Hematopoietic multipotent progenitor cell treated with erythropoietin and hydrocortisone succinate and interleukin-3 and kit ligand, for 15 days (in vitro differentiated cells): Measurements from ENCODE around the gene OLIG1.

Experiments
- DNase-seq: peaks from one replicate; pipeline ENCODE4 v3.0.0-alpha.2; 2015; ENCODE audit warnings: low spot score

The OLIG1 gene, protein sequence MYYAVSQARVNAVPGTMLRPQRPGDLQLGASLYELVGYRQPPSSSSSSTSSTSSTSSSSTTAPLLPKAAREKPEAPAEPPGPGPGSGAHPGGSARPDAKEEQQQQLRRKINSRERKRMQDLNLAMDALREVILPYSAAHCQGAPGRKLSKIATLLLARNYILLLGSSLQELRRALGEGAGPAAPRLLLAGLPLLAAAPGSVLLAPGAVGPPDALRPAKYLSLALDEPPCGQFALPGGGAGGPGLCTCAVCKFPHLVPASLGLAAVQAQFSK

DNA sequence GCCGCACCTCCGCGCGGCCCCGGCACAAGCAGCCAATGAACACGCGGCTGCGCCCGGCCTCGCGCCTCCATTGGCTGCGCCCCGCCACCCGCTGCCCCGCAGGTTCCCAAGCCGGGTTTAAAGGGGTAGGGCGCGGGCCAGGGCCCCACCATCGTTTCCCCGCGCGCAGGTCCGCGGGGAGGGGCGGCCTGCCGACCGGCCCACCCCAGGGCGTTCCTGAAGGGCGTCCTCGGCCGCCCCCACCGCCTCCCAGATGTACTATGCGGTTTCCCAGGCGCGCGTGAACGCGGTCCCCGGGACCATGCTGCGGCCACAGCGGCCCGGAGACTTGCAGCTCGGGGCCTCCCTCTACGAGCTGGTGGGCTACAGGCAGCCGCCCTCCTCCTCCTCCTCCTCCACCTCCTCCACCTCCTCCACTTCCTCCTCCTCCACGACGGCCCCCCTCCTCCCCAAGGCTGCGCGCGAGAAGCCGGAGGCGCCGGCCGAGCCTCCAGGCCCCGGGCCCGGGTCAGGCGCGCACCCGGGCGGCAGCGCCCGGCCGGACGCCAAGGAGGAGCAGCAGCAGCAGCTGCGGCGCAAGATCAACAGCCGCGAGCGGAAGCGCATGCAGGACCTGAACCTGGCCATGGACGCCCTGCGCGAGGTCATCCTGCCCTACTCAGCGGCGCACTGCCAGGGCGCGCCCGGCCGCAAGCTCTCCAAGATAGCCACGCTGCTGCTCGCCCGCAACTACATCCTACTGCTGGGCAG is at the start of gene OLIG1:
Gene OLIG1 (plus strand): TSS at position 148 of the 750 bp plus-strand sequence. CDS start 106 bp downstream, at position 254.
- peak; percentile 73 for DNase-seq

DNA sequence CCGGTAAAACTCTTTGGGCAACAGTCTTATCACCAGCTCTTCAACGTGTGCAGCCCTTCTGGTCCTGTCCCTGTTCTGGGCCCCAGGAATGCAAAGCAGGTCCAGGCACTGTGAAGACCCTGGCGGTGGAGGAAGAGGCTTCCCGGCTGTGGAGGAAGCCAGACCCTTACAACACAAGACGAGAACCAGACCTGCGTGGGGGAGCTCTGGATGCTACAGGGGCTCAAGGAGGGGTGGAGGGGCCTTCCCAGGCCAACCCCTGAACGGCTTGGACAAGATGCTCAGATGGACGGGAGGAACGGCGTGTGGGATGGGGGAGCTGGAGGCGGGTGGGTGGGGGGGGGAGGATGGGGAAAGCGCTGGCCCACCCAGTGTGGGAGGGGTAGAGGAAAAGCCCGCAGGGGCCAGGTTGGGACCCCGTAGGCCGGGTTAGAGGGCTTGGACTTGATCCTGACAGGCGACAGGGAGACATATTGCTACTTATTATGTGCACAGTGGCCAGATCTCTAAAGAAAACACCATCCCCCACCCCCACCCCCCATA is 49.3 kb upstream of the OLIG1 start:
- no peak for DNase-seq

DNA sequence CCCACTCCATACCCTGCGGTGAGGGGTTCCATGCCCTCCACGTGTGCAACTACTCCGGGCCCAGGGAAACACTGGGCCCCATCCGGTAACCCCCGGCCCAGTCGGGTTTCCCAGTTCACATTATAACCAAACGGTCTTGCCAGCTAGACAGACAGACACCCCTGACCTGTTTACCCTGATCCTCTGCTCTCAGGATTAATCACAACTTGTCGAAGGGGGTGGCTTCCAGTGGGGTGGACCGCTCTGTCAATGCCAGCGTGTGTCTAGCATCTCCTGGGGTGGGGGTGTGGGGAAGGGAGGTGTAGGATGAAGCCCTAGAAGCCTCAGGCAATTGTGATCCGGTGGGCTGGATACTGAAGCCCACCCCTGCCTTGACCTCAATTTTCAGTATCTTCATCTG is 48.8 kb upstream of the OLIG1 start:
- no peak for DNase-seq

DNA sequence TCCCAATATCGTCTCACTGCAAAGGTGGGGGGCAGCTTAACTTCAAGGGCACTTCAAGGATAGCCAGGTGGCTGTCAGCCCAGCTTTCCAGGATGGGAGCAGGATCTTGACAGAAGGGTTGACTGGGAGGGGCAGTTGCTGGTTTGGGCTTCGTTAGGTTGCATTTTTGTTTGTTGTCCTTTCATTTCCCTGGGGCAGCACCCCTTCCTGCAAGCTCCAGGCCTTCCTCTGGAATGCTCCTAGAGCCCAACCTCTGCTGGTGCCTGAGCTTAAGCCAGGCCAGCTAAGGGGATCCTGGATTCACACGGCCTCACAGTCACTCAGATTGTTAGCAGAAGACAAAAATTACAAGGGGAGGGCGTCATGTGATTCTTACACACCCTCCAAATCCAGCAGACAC is 48.3 kb upstream of the OLIG1 start:
- no peak for DNase-seq

DNA sequence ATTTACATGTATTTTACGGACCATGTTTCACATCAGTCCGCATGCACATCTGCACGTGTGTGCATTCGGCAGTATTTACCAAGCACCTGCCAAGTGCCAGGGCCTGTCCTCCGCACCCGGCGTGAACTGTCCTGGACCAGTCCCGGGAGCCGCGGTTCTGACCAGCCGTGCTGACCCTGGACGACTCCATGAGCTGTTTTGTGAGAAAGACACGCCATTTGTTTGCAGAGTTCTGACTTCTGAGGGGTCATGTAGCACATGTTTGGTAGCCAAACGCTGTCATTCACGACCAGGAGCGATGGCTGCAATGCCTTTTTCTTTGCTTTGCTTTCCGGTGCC is 47.5 kb upstream of the OLIG1 start:
- DNase-seq: no peak

DNA sequence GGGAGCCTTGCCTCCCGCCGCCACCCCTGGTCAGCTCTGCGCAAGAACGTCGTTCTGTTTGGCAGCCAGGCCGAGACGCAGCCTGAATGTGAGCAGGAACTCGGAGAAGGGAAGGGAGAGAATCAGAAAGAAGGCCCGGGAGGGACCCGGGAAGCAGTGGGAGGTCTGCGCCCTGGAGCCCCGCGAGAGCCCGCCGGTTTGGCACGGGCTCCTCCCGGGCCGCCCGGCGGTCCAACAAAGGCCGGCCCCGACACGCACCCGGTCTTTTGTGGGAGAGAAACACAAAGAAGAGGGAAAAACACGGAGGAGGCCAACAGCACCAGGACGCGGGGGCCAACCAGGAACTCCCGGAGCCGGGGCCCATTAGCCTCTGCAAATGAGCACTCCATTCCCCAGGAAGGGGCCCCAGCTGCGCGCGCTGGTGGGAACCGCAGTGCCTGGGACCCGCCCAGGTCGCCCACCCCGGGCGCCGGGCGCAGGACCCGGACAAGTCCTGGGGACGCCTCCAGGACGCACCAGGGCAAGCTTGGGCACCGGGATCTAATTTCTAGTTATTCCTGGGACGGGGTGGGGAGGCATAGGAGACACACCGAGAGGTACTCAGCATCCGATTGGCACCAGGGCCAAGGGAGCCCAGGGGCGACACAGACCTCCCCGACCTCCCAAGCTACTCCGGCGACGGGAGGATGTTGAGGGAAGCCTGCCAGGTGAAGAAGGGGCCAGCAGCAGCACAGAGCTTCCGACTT is 46.9 kb upstream of the OLIG1 start:
- no peak for DNase-seq

DNA sequence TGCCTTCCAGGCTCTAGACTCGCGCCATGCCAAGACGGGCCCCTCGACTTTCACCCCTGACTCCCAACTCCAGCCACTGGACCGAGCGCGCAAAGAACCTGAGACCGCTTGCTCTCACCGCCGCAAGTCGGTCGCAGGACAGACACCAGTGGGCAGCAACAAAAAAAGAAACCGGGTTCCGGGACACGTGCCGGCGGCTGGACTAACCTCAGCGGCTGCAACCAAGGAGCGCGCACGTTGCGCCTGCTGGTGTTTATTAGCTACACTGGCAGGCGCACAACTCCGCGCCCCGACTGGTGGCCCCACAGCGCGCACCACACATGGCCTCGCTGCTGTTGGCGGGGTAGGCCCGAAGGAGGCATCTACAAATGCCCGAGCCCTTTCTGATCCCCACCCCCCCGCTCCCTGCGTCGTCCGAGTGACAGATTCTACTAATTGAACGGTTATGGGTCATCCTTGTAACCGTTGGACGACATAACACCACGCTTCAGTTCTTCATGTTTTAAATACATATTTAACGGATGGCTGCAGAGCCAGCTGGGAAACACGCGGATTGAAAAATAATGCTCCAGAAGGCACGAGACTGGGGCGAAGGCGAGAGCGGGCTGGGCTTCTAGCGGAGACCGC is 46.3 kb upstream of the OLIG1 start:
- no peak for DNase-seq

DNA sequence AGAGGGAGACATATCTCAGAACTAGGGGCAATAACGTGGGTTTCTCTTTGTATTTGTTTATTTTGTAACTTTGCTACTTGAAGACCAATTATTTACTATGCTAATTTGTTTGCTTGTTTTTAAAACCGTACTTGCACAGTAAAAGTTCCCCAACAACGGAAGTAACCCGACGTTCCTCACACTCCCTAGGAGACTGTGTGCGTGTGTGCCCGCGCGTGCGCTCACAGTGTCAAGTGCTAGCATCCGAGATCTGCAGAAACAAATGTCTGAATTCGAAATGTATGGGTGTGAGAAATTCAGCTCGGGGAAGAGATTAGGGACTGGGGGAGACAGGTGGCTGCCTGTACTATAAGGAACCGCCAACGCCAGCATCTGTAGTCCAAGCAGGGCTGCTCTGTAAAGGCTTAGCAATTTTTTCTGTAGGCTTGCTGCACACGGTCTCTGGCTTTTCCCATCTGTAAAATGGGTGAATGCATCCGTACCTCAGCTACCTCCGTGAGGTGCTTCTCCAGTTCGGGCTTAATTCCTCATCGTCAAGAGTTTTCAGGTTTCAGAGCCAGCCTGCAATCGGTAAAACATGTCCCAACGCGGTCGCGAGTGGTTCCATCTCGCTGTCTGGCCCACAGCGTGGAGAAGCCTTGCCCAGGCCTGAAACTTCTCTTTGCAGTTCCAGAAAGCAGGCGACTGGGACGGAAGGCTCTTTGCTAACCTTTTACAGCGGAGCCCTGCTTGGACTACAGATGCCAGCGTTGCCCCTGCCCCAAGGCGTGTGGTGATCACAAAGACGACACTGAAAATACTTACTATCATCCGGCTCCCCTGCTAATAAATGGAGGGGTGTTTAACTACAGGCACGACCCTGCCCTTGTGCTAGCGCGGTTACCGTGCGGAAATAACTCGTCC is 45.5 kb upstream of the OLIG1 start:
- DNase-seq: no peak

DNA sequence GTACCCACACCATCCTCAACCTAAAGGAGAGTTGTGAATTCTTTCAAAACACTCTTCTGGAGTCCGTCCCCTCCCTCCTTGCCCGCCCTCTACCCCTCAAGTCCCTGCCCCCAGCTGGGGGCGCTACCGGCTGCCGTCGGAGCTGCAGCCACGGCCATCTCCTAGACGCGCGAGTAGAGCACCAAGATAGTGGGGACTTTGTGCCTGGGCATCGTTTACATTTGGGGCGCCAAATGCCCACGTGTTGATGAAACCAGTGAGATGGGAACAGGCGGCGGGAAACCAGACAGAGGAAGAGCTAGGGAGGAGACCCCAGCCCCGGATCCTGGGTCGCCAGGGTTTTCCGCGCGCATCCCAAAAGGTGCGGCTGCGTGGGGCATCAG is 44.8 kb upstream of the OLIG1 start:
- peak; percentile 13 for DNase-seq

DNA sequence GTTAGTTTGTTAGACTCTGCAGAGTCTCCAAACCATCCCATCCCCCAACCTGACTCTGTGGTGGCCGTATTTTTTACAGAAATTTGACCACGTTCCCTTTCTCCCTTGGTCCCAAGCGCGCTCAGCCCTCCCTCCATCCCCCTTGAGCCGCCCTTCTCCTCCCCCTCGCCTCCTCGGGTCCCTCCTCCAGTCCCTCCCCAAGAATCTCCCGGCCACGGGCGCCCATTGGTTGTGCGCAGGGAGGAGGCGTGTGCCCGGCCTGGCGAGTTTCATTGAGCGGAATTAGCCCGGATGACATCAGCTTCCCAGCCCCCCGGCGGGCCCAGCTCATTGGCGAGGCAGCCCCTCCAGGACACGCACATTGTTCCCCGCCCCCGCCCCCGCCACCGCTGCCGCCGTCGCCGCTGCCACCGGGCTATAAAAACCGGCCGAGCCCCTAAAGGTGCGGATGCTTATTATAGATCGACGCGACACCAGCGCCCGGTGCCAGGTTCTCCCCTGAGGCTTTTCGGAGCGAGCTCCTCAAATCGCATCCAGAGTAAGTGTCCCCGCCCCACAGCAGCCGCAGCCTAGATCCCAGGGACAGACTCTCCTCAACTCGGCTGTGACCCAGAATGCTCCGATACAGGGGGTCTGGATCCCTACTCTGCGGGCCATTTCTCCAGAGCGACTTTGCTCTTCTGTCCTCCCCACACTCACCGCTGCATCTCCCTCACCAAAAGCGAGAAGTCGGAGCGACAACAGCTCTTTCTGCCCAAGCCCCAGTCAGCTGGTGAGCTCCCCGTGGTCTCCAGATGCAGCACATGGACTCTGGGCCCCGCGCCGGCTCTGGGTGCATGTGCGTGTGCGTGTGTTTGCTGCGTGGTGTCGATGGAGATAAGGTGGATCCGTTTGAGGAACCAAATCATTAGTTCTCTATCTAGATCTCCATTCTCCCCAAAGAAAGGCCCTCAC is 44.2 kb upstream of the OLIG1 start, which contains the start of gene OLIG2:
Gene OLIG2 (plus strand): TSS at position 447 of the 954 bp plus-strand sequence. CDS start 928 bp downstream, outside the sequence.
- no peak for DNase-seq

DNA sequence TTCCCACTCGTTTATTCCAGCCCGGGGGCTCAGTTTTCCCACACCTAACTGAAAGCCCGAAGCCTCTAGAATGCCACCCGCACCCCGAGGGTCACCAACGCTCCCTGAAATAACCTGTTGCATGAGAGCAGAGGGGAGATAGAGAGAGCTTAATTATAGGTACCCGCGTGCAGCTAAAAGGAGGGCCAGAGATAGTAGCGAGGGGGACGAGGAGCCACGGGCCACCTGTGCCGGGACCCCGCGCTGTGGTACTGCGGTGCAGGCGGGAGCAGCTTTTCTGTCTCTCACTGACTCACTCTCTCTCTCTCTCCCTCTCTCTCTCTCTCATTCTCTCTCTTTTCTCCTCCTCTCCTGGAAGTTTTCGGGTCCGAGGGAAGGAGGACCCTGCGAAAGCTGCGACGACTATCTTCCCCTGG is 43.5 kb upstream of the OLIG1 start:
- no peak for DNase-seq

DNA sequence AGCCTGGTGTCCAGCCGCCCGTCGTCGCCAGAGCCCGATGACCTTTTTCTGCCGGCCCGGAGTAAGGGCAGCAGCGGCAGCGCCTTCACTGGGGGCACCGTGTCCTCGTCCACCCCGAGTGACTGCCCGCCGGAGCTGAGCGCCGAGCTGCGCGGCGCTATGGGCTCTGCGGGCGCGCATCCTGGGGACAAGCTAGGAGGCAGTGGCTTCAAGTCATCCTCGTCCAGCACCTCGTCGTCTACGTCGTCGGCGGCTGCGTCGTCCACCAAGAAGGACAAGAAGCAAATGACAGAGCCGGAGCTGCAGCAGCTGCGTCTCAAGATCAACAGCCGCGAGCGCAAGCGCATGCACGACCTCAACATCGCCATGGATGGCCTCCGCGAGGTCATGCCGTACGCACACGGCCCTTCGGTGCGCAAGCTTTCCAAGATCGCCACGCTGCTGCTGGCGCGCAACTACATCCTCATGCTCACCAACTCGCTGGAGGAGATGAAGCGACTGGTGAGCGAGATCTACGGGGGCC is 43.0 kb upstream of the OLIG1 start:
- DNase-seq: no peak

DNA sequence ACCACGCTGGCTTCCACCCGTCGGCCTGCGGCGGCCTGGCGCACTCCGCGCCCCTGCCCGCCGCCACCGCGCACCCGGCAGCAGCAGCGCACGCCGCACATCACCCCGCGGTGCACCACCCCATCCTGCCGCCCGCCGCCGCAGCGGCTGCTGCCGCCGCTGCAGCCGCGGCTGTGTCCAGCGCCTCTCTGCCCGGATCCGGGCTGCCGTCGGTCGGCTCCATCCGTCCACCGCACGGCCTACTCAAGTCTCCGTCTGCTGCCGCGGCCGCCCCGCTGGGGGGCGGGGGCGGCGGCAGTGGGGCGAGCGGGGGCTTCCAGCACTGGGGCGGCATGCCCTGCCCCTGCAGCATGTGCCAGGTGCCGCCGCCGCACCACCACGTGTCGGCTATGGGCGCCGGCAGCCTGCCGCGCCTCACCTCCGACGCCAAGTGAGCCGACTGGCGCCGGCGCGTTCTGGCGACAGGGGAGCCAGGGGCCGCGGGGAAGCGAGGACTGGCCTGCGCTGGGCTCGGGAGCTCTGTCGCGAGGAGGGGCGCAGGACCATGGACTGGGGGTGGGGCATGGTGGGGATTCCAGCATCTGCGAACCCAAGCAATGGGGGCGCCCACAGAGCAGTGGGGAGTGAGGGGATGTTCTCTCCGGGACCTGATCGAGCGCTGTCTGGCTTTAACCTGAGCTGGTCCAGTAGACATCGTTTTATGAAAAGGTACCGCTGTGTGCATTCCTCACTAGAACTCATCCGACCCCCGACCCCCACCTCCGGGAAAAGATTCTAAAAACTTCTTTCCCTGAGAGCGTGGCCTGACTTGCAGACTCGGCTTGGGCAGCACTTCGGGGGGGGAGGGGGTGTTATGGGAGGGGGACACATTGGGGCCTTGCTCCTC is 42.3 kb upstream of the OLIG1 start:
- DNase-seq: no peak

DNA sequence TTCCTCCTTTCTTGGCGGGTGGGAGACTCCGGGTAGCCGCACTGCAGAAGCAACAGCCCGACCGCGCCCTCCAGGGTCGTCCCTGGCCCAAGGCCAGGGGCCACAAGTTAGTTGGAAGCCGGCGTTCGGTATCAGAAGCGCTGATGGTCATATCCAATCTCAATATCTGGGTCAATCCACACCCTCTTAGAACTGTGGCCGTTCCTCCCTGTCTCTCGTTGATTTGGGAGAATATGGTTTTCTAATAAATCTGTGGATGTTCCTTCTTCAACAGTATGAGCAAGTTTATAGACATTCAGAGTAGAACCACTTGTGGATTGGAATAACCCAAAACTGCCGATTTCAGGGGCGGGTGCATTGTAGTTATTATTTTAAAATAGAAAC is 41.7 kb upstream of the OLIG1 start:
- DNase-seq: no peak

DNA sequence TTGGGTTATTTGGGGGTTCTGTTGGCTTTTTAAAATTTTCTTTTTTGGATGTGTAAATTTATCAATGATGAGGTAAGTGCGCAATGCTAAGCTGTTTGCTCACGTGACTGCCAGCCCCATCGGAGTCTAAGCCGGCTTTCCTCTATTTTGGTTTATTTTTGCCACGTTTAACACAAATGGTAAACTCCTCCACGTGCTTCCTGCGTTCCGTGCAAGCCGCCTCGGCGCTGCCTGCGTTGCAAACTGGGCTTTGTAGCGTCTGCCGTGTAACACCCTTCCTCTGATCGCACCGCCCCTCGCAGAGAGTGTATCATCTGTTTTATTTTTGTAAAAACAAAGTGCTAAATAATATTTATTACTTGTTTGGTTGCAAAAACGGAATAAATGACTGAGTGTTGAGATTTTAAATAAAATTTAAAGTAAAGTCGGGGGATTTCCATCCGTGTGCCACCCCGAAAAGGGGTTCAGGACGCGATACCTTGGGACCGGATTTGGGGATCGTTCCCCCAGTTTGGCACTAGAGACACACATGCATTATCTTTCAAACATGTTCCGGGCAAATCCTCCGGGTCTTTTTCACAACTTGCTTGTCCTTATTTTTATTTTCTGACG is 41.1 kb upstream of the OLIG1 start:
- no peak for DNase-seq

DNA sequence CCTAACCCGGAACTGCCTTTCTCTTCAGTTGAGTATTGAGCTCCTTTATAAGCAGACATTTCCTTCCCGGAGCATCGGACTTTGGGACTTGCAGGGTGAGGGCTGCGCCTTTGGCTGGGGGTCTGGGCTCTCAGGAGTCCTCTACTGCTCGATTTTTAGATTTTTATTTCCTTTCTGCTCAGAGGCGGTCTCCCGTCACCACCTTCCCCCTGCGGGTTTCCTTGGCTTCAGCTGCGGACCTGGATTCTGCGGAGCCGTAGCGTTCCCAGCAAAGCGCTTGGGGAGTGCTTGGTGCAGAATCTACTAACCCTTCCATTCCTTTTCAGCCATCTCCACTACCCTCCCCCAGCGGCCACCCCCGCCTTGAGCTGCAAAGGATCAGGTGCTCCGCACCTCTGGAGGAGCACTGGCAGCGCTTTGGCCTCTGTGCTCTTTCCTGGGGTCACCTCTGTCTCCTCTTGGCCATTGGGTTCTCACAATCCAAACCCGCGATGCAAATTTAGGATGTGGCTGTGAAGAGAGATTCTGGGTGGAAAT is 40.5 kb upstream of the OLIG1 start:
- no peak for DNase-seq

DNA sequence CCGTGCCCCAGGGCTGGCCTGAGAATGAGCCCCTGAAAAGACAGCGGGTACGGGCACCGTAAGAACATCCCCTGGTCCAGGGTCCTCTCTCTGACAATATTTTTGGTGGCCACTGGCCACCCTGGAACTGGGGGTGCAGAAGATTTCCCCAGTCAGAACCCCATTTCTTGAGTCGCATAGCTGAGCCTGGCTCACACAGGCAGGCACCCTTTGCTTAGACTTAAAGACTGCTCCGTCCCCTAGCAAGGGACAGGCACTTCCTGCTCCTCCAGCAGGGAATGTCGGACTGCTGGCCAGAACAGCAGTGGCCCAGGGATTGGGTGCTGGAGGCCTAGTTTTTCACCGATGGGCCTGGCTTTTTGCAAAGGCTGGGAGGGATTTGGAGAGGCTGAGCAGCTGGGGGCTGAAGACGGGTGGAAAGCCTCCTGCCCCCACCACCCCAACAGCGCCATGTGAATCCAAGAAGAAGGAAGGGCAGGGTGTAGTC is 39.9 kb upstream of the OLIG1 start:
- DNase-seq: no peak

DNA sequence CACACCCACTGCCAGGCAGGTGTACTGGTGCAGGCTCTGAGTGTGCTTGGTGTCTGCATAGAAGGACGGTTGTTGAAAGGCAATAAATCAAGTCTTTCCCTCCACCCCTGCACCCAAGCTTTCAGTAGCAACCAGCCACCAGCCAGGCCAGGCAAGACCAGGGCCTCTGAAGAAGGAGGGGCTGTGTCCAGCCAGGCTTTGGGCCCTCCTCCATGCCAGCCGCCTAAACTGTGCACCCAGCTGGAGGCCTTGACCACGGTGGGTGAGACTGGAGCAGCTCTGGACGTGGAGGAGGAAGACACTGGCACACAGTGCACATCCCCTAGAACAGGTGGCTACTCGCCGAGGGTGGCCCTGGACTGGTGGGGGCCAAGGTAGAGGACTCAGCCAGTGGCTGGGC is 39.3 kb upstream of the OLIG1 start:
- DNase-seq: no peak
